Esophagus mucosa (tissue), 1 donor: ENCODE measurements around the gene CD248. TPM values are rescaled to one million over a fixed set of nuclear protein-coding genes. Genes with fewer than 3 reads are reported as not detected.
"Not testable (repeated sequence)": the region's sequence is repeated elsewhere in the genome, so short reads cannot be mapped to it uniquely, and the experiment has no call there.

Experiments used
- ATAC-seq: fragments of 200-7000 bp; cut with Tn5 transposase; one replicate; pipeline ENCODE4 v1.9.1; 2020
- total RNA-seq: library from RNA; stranded (reverse); gene quantifications from one replicate; pipeline ENCODE4 v1.2.4, GENCODE V29; 2023
- donor health status: DM: yes; HTN: yes; CAD: no.

CD248 gene
- total RNA-seq, 1 donor from 2014 or later = 4.0 TPM

DNA sequence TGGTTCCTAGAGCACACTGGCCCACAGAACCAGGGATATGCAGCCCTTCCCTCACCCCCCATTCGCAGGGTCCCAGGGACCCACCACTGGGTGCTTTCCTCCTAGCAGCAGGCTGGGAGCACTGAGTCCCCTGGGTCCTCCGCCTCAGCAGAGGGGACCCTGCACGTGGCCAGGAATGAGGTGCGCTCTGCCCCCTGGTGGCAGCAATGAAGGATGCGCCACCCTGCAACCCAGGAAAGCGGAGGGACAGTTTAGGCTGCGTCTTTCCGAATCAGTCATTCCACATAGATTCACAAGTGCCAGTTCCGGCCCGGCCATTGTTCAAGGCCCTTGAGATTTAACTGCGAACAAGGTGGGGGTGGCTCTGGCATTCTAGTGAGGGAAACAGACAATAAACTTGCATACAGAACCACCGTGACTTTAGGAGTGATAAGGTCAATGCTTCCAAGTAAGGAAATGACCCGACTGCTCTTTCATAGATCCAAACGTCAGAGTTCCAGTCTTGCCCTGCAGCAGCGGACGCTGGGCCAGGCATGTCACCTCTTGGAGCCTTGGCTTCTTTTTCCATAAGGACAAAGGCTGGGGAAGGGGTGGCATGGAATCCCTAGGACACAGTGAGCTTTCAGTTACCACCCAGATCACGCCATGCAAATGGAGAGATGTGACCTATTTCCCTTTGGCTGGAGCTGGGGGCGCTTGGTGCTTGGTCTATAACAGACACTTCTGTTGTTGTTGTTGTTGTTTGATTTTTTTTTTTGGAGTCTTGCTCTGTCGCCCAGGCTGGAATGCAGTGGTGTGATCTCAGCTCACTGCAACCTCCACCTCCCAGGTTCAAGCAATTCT is 11.7 kb upstream of the CD248 start:
- peak; percentile 69 for ATAC-seq

DNA sequence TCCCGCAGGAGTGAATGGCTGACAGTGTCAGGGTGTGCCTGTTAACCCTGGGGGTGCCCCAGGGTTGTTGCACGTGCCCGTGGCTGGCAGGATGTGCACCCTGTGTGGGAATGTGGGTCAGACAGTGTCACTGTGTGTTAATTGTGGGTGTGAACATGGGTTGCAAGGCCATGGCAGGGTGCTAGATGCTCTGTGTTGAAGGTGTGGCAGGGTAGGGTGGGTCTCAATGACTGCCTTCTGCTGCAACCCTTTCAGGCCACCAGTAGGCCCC is 11.1 kb upstream of the CD248 start:
- ATAC-seq = peak; percentile 27

DNA sequence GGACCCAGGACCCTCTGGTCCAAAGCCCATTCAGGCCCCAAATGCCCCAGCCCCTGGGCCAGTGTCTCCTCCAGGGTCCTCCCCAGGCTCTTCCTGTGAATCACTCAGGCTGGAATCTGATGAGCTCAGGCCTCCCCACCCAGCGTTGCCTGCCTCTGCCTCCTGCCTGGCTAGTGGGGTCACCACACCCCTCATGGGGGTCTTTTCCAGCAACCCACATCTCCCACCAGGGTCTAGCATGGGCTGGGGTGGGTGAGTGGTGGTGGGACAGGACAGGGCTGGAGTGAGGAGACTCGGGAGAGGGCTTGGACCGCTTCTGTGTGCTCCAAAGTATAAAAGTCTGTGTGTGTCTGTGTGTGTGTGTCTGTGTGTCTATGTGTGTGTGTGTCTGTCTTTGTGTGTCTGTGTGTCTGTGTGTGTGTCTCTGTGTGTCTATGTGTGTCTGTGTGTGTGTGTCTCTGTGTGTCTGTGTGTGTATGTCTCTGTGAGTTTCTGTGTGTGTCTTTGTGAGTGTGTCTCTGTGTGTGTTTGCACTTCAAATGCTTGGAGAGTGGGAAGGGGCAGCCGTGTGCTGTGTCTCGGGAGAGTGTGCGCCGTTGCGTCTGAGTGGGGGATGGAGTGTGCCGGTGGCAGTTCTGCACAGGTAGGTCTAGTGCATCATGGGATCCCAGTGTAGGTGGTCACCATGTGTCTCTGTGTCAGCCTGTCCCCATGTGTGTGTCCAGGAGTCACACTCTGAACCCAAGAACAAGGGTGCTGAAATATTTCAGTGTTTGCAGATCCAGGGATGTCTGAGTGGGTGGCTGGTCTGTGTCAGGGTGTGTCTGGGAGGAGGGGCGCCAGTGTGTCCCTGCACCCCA is 10.6 kb upstream of the CD248 start:
- no peak for ATAC-seq

DNA sequence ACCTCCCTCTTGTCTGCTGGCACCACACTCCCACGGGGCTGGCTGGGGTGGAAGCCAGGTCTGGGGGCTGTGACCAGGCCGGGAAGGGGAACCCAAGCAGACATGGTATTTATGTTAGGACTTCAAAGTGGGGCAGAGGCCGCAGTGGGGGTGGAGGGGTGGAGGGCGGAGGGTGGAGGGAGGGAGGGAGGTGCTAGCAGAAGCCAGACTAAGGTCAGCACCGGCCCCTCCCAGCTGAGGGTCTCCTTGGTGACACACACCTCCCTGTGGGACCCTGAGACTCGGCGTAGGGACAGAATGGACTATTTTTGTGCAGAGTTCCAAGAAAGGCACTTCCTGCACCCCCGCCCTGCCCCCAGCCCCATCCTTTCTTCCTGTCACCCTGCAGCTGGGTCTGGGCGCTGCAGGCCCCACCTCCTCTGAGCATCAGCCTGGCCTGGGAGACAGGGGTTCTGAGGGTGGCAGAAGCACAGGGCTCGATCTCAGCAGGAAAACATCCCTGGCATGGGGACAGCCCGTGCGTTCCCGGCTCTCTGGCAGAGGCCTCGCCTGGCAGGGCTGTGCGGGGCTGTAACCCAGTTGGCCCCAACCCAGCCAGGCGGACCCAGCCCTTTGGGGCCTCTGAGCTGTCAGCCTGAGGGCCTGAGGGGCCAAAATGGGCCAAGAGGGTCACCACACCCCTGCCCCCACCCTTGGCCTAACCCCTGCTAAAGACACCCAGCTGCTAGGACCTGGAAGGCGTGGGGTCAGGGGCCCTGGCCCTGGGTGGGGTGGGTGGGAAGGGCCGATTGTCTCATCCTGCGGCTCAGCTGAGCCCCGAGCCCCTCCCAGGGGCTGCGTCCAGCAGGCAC is 9.6 kb upstream of the CD248 start:
- peak; percentile 1 for ATAC-seq

DNA sequence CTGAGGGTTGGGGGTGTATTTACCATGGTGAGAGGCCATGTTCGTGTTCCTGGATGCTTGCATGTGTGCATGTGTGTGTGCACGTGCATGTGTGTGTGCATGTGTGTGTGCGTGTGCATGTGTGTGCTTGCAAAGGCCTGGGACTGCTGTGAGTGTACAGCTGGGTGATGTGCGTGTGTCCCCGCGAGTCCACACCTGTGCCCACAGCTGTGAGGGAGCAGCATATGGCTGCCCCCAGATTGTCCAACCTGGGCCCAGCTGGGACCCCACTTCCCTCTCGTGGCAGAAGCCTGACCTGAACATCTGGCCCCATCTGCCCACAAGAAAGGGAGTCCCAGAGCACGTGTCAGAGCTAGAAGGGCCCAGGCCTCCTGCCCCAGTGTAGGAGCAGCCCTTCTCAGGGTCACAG is 8.4 kb upstream of the CD248 start:
- ATAC-seq = no peak

DNA sequence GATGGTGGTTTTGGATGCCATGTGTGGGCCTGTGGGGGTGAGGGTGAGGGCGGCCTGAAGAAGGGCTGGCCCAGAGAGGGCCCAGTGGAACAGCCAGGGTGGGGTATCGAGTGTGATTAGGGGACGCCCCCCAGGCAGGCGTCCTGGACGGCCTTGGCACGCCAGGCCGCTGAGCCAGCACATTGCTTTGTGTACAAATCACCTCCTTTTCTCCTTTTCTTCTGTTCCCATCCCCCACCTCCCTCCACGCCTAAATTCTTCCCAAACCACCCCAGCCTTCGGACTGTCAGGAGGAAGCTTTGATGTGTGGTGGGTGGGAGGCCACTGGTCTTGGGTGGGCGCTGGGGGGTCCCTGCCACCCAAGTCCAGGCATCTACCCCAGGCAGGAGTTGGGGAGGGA is 7.8 kb upstream of the CD248 start:
- no peak for ATAC-seq

DNA sequence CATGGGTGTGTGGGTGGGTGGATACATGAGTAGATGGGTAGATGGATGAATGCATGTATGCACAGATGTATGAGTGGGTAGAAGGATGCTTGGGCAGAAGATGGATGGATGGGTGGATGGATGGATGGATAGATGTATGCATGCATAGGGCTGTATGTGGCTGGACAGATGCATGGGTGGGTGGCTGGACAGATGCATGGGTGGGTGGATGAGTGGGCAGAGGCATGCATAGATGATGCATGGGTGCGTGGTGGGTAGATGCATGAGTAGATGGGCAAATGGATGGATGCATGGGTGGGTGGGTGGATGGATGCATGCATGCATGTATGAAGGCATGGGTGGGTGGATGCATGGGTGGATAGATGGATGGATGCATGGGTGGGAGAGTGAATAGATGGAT is 6.8 kb upstream of the CD248 start:
- ATAC-seq = no peak

DNA sequence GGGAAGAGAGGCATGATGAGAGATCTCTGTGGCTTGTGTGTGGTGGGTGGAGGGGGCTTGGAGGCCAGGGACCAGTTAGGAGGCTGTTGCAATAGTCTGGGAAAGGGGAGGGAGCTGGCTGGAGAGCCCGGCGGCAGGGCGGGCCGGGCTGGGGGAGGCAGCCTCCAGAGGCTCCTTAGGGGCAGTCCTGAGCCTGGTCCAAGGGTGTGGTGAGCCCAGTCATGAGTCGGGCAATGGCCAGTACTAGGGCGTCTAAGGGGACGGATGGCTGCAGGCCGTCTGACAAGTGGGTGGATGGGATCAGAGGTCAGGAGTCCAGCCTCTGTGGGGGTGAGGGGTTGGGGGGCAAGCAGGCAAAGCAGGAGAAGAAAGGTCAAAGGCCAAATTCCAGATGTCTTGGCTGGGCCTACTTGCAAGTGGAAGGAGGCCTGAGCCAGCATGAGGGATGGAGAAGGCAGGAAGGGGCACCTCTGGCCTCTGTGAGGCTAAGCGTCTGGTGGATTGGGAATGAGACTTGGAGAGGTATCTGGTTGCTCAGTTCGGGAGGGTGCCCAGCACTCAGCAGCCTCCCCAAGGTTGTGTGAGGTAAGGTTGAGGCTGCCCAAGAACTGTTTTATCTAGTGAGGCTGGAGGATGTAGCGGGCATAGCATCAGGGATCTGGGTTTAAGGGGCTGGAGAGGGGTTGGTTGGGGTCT is 6.0 kb upstream of the CD248 start:
- ATAC-seq = no peak

DNA sequence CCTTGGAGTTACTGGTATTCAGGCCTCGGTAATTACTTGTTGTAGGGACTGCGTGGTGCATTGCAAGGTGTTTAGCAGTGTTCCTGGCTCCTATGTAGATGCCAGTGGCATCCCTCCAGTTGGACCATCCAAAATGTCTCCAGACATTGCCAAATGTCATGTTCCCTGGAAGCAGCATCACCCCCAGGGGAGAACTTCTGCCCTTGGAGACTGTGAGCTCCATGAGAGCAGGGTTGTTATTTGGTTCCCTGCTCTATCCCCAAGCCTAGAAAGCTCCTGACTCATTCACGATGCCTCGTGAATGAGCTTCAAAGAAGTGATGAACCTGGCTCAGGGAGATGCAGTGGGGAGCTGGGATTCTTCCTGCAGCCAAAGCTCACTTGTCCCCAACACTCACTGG is 4.8 kb upstream of the CD248 start:
- ATAC-seq = no peak

DNA sequence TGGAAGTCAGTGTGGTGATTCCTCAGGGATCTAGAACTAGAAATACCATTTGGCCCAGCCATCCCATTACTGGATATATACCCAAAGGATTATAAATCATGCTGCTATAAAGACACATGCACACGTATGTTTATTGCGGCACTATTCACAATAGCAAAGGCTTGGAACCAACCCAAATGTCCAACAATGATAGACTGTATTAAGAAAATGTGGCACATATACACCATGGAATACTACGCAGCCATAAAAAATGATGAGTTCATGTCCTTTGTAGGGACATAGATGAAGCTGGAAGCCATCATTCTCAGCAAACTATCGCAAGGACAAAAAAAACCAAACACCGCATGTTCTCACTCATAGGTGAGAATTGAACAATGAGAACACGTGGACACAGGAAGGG is 3.9 kb upstream of the CD248 start:
- ATAC-seq = not testable (repeated sequence)

DNA sequence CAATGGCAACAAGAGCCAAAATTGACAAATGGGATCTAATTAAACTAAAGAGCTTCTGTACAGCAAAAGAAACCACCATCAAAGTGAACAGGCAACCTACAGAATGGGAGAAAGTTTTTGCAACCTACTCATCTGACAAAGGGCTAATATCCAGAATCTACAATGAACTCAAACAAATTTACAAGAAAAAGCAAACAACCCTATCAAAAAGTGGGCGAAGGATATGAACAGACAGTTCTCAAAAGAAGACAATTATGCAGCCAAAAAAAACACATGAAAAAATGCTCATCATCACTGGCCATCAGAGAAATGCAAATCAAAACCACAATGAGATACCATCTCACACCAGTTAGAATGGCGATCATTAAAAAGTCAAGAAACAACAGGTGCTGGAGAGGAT is 3.4 kb upstream of the CD248 start:
- not testable (repeated sequence) for ATAC-seq

DNA sequence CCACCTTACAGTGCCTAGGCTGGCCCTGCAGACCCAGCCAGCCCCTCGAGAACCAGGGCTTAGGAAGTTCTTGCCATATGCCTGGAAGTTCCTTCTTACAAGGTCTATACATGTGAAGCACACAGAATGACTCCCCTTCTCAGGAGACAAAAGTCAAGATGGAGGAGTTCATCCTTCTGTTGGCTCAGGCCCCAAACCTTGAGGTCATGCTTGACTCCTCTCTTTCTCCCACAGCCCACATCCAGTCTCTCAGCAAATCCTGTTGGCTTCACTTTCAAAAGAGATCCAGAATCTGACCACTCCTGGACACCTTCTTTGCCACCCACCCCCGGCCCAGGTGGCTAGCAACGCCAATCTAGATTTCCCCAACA is 1.7 kb upstream of the CD248 start:
- ATAC-seq = no peak

DNA sequence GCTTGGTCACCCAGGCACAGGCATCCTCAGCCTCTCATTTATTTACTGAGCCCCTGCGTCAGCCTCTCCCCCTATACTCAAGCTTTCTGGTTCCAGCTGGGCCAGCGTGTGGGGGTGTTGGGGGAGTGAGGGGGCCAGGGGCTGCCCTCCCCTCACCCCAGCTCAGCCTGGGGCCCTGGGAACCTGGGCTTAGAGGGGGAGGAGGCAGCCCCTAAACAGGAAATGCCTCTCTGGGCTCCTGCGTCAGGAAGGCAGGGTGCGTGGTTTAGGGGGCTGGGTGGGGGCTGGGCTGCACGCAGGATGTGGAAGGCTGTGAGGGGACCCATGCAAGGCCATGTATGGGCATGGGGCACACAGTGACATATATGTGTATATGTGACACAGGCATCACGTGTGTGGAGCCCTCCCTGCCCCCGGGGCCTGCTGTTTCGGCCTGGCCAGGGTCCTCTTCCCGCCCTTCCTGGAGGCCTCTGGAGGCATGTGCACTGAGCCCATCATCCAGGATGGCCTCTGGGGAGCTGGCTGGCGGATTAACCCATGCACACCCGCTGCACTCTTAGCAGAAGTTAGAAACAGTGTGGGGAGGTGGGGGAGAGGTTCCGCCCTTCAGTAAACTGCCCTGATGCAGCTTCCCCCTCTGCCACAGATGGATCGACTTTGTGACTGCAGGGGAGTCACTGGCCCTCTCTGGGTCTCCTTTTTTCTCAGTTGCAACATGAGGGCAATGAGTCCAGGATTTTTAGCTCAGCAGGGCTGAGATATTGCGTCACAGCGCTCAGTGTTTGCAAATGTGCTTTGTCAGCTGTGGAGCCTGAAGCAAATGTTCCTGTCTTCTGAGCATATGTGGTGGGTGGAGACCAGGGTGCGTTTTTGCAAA is 1.1 kb upstream of the CD248 start:
- ATAC-seq = peak; percentile 47

DNA sequence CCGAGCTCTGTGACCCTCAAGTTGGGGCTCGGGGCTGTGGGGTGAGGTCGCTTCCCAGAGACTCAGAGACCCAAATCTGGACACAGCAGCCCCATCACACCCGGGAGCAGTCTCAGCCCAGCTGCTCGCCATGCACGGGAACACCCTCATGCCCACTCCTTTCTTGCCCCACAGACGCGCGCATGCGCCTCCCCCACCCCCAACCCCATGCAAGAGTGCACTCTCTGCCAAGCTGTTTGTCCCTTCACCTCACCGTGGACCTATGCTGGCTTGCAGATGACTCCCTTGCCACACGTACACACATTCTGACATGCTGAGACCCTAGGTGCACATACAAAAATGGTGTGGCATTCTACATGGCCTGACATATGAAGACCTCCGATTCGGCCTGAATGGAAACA is 478 bp upstream of the CD248 start:
- no peak for ATAC-seq

DNA sequence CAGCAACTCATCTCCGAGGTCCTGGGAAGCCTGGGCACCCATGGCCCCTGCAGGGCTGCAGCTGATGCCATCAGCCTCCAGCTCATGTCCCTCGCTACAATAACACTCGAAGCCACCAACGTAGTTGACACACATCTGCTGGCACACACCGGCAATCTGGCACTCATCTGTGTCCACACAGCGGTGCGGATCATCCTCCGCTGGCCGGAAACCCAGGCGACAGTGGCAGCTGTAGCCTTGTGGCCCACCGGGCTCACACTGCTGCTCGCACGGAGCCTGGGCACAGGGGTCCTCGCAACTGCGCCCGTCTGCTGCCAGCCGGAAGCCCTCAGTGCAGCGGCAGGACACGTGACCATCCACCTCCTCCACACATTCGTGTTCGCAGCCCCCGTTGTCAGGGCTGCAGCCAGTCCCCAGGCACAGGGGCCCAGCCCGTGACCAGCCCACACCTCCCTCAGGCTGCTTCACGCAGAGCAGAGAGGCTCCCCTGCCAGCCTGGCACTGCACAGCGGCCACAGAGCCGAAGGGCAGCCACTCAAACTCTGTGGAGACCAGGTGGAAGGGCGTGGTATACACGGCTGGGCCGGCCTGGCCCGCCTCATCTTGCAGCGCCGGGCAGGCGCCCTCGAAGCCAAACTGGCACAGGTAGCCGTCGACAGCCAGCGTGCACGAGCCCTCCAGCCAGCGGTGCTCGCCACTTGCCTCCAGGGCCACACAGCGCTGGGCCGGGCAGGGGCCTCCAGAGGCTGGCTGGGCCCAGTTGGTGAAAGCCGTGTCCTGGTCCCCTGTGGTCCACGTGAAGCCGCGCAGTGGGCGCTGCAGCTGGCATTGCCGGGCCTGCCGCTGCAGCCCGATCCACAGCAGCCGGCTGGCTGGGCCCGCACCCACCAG is 678 bp downstream of the CD248 start:
- ATAC-seq = no peak

DNA sequence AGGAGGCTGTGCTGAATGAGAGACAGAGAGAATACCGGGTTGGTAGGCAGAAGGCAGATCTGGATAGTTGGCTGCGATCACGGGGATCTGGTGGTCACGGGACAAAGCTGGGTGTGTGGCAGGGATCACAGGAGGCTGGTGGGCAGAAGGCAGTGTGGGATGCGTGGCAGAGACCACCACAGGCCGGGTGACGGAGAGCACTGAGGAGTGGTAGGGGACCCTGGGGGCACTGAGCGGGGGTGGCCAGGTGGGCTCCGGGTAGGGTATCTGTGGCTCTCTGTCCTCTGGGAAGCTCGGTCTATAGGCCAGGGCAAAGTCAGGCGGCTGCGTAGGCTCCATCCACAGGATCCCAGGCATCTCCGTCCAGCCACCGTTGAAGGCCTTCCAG is 1.4 kb downstream of the CD248 start:
- no peak for ATAC-seq

DNA sequence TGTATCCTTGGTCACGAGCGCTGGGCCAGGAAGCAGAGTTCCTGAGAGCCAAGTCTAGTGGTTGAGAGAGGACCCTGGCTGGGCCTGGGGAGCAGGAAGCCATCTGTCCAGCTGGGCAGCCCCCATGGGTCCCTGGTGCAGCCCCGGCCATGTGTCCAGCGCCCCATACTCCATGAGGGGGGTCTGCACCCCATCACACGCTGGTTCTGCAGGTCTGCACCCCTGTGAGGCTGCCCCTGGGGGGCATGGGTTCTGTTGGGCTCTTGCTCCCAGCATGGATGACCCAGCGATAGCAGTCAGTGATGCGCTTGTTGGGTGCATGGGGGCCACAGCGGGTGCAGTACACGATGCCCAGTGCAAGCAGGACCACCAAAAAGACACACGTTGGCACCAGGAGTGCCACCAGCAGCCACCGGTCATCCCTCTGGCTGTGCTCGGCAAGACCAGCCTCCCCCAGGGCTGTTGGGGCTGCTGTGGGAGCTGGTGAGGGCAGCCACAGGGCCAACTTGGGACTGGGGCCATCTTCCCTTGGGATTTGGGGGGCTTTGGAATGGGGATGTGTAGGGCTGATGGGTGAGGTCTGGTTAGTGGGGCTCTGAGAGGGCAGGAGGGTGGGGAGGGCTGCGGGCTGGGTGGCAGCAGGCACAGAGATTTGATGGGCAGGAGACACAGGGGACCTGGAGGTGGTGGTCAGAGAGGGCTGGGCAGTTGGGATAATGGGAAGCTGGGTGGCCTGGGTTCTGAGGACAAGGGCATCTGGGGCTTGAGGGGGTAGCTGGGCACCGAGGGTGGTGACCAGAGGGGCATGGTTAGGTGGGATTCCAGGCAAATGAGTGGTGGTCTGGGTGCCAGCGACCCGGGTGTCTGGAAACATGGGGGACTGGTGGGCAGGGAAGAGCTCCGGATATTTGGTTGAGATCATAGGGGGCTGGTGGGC is 2.0 kb downstream of the CD248 start:
- ATAC-seq = no peak

DNA sequence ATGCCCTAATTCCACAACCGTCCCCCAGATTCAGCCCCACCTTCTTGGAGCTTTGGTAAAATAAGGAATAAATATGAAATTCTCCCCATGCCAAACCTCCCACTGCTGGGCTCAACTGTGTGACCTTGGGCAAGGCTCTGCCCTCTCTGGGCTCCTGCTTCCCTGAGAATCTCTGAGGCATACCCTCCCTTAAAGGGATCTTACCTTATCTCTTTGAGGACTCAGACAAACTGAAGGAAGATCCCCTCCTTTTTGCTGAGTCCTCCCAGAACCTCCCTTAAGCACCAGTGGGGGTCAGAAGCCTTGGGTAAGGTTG is 2.7 kb downstream of the CD248 start:
- ATAC-seq = no peak
